Measurements from ENCODE around the gene PDE4D.
A peak's percentile ranks its signal among the peaks of the same experiment; 100 is the strongest.

Gene PDE4D

GRCh38 chr5:59189472-59190244 is 703.9 kb downstream of the PDE4D start:
- no peak for DNase-seq

- DNase-seq, result peak; percentile 75
Measured at GRCh38 chr5:59188419-59189225, 704.9 kb downstream of the PDE4D start.

GRCh38 chr5:59187857-59188256 is 705.7 kb downstream of the PDE4D start:
- no peak for DNase-seq

- no peak for DNase-seq
Measured at GRCh38 chr5:59186623-59187022, 706.9 kb downstream of the PDE4D start.

- DNase-seq, result no peak
Measured at GRCh38 chr5:59185757-59186385, 707.7 kb downstream of the PDE4D start.

- DNase-seq, result no peak
Measured at GRCh38 chr5:59184769-59185168, 708.8 kb downstream of the PDE4D start.

GRCh38 chr5:59182760-59183159 is 710.8 kb downstream of the PDE4D start:
- DNase-seq, result no peak

- DNase-seq, result no peak
Measured at GRCh38 chr5:59180515-59180914, 713.0 kb downstream of the PDE4D start.

GRCh38 chr5:59179704-59180103 is 713.8 kb downstream of the PDE4D start:
- no peak for DNase-seq

- DNase-seq, result no peak
Measured at GRCh38 chr5:59178482-59178881, 715.0 kb downstream of the PDE4D start.

- no peak for DNase-seq
Measured at GRCh38 chr5:59178071-59178470, 715.5 kb downstream of the PDE4D start.

- no peak for DNase-seq
Measured at GRCh38 chr5:59177644-59178043, 715.9 kb downstream of the PDE4D start.

GRCh38 chr5:59174248-59174844 is 719.2 kb downstream of the PDE4D start:
- DNase-seq, result peak; percentile 30

GRCh38 chr5:59173578-59173977 is 719.9 kb downstream of the PDE4D start:
- DNase-seq, result no peak

- DNase-seq, result no peak
Measured at GRCh38 chr5:59171131-59171530, 722.4 kb downstream of the PDE4D start.

GRCh38 chr5:59169768-59170150 is 723.8 kb downstream of the PDE4D start:
- DNase-seq, result no peak

- DNase-seq, result no peak
Measured at GRCh38 chr5:59169081-59169767, 724.3 kb downstream of the PDE4D start.

GRCh38 chr5:59168067-59168466 is 725.5 kb downstream of the PDE4D start:
- DNase-seq, result no peak

GRCh38 chr5:59164041-59164830 is 729.3 kb downstream of the PDE4D start:
- no peak for DNase-seq

- DNase-seq, result no peak
Measured at GRCh38 chr5:59161221-59162105, 732.1 kb downstream of the PDE4D start.

All from right hindlimb (tissue), 1 donor.